ENCODE results near the gene SAP25.
"Not testable (repeated sequence)": the region's sequence is repeated elsewhere in the genome, so short reads cannot be mapped to it uniquely, and the experiment has no call there.

Gene SAP25

GRCh38 chr7:100576384-100576993 is 2.8 kb upstream of the SAP25 start:
- DNase-seq = no peak

GRCh38 chr7:100575746-100576383 is 2.2 kb upstream of the SAP25 start:
- DNase-seq = no peak

- DNase-seq = no peak
These were observed 1.5 kb upstream of the SAP25 start for GRCh38 chr7:100575206-100575631.

GRCh38 chr7:100574362-100575205 is 884 bp upstream of the SAP25 start:
- no peak for DNase-seq

GRCh38 chr7:100572949-100573675 is 588 bp downstream of the SAP25 start:
- DNase-seq = no peak

- DNase-seq = peak; percentile 50
These were observed 1.3 kb downstream of the SAP25 start for GRCh38 chr7:100572281-100572948.

GRCh38 chr7:100571829-100572116 is 1.9 kb downstream of the SAP25 start:
- no peak for DNase-seq

GRCh38 chr7:100570954-100571828 is 2.5 kb downstream of the SAP25 start:
- no peak for DNase-seq

GRCh38 chr7:100568896-100569844 is 4.5 kb downstream of the SAP25 start:
- DNase-seq = peak; percentile 62

- no peak for DNase-seq
These were observed 5.4 kb downstream of the SAP25 start for GRCh38 chr7:100568176-100568895.

- no peak for DNase-seq
These were observed 5.9 kb downstream of the SAP25 start for GRCh38 chr7:100567751-100568175.

GRCh38 chr7:100567031-100567730 is 6.5 kb downstream of the SAP25 start:
- no peak for DNase-seq

GRCh38 chr7:100566018-100566531 is 7.6 kb downstream of the SAP25 start:
- DNase-seq = no peak

GRCh38 chr7:100565133-100565571 is 8.5 kb downstream of the SAP25 start:
- DNase-seq = no peak

- not testable (repeated sequence) for DNase-seq
These were observed 9.3 kb downstream of the SAP25 start for GRCh38 chr7:100564405-100564804.

- peak; percentile 67 for DNase-seq
These were observed 9.8 kb downstream of the SAP25 start for GRCh38 chr7:100563809-100564400.

- DNase-seq = no peak
These were observed 10.6 kb downstream of the SAP25 start for GRCh38 chr7:100563100-100563564.

All from right kidney (tissue), 1 donor.